Measurements from ENCODE around the gene KDM4D. TPM values are rescaled to one million over a fixed set of nuclear protein-coding genes. Genes with fewer than 3 reads are reported as not detected.
A peak's percentile ranks its signal among the peaks of the same experiment; 100 is the strongest.

KDM4D gene
- total RNA-seq, 1 donor = 0.72 TPM

GRCh38 chr11:94941131-94941530 is 32.4 kb upstream of the KDM4D start:
- Histone ChIP-seq H3K4me2 (ENCODE audit: insufficient read depth, low read length) (no peak overlapping the region), H3K36me3 (ENCODE audit: insufficient read depth, low read length) (no peaks in the 10 kb centered on the region), H3K27ac (ENCODE audit: low read depth, low read length) (no peak overlapping the region), H3K79me2 (ENCODE audit: insufficient read depth, low read length) (no peaks in the 10 kb centered on the region), H2AFZ (ENCODE audit: low read length) (no peak overlapping the region), H3K4me1 (ENCODE audit: insufficient read depth, low read length) (peaks cover 13% of the 10 kb centered on the region), H3K4me3 (ENCODE audit: insufficient read depth, low read length) (no peak overlapping the region), H3K27me3 (ENCODE audit: insufficient read depth, low read length) (no peaks in the 10 kb centered on the region), H3K9me3 (ENCODE audit: low read depth, low read length) (no peaks in the 10 kb centered on the region), H4K20me1 (ENCODE audit: insufficient read depth, low read length) (no peaks in the 10 kb centered on the region)
- no peak for TF ChIP-seq CTCF (IDR thresholded peaks at IDR 0.05; ENCODE audit: extremely low read depth, low read depth, low read length)
- DNase-seq (ENCODE audit: insufficient read length, low spot score, missing footprints) = no peak

GRCh38 chr11:94946812-94947211 is 26.7 kb upstream of the KDM4D start:
- Histone ChIP-seq H3K27ac (ENCODE audit: low read depth, low read length) (no peak overlapping the region), H3K4me1 (ENCODE audit: insufficient read depth, low read length) (peaks cover 8% of the 10 kb centered on the region), H2AFZ (ENCODE audit: low read length) (no peak overlapping the region), H3K9me3 (ENCODE audit: low read depth, low read length) (no peaks in the 10 kb centered on the region), H3K36me3 (ENCODE audit: insufficient read depth, low read length) (no peaks in the 10 kb centered on the region), H3K4me2 (ENCODE audit: insufficient read depth, low read length) (no peak overlapping the region), H3K4me3 (ENCODE audit: insufficient read depth, low read length) (no peak overlapping the region), H3K27me3 (ENCODE audit: insufficient read depth, low read length) (no peaks in the 10 kb centered on the region), H3K79me2 (ENCODE audit: insufficient read depth, low read length) (no peaks in the 10 kb centered on the region), H4K20me1 (ENCODE audit: insufficient read depth, low read length) (no peaks in the 10 kb centered on the region)
- TF ChIP-seq CTCF (IDR thresholded peaks at IDR 0.05; ENCODE audit: extremely low read depth, low read depth, low read length) = no peak
- DNase-seq (ENCODE audit: insufficient read length, low spot score, missing footprints) = no peak

GRCh38 chr11:94948070-94948617 is 25.4 kb upstream of the KDM4D start:
- H3K4me3 ChIP-seq (ENCODE audit: insufficient read depth, low read length) = peak overlapping the region; percentile 1
- H3K79me2 ChIP-seq (ENCODE audit: insufficient read depth, low read length) = no peaks in the 10 kb centered on the region
- H3K4me2 ChIP-seq (ENCODE audit: insufficient read depth, low read length) = peak overlapping the region; percentile 29
- H3K27me3 ChIP-seq (ENCODE audit: insufficient read depth, low read length) = no peaks in the 10 kb centered on the region
- peak; percentile 73 for DNase-seq (ENCODE audit: insufficient read length, low spot score, missing footprints)
- no peak overlapping the region for H3K27ac ChIP-seq (ENCODE audit: low read depth, low read length)
- peaks cover 8% of the 10 kb centered on the region for H3K4me1 ChIP-seq (ENCODE audit: insufficient read depth, low read length)
- no peaks in the 10 kb centered on the region for H4K20me1 ChIP-seq (ENCODE audit: insufficient read depth, low read length)
- no peak for TF ChIP-seq CTCF (IDR thresholded peaks at IDR 0.05; ENCODE audit: extremely low read depth, low read depth, low read length)
- no peaks in the 10 kb centered on the region for H3K9me3 ChIP-seq (ENCODE audit: low read depth, low read length)
- H3K36me3 ChIP-seq (ENCODE audit: insufficient read depth, low read length) = no peaks in the 10 kb centered on the region
- H2AFZ ChIP-seq (ENCODE audit: low read length) = peak overlapping the region; percentile 78

- H3K27me3 ChIP-seq (ENCODE audit: insufficient read depth, low read length) = no peaks in the 10 kb centered on the region
- H2AFZ ChIP-seq (ENCODE audit: low read length) = no peak overlapping the region
- no peak overlapping the region for H3K4me2 ChIP-seq (ENCODE audit: insufficient read depth, low read length)
- no peak overlapping the region for H3K4me3 ChIP-seq (ENCODE audit: insufficient read depth, low read length)
- H3K36me3 ChIP-seq (ENCODE audit: insufficient read depth, low read length) = no peaks in the 10 kb centered on the region
- TF ChIP-seq CTCF (IDR thresholded peaks at IDR 0.05; ENCODE audit: extremely low read depth, low read depth, low read length) = no peak
- H3K9me3 ChIP-seq (ENCODE audit: low read depth, low read length) = no peaks in the 10 kb centered on the region
- no peaks in the 10 kb centered on the region for H4K20me1 ChIP-seq (ENCODE audit: insufficient read depth, low read length)
- no peak for DNase-seq (ENCODE audit: insufficient read length, low spot score, missing footprints)
- peaks cover 9% of the 10 kb centered on the region for H3K4me1 ChIP-seq (ENCODE audit: insufficient read depth, low read length)
- no peak overlapping the region for H3K27ac ChIP-seq (ENCODE audit: low read depth, low read length)
- no peaks in the 10 kb centered on the region for H3K79me2 ChIP-seq (ENCODE audit: insufficient read depth, low read length)
Observed at GRCh38 chr11:94954753-94955152, 18.8 kb upstream of the KDM4D start.

Measured in osteoblast (primary cell).